HG02981 (cell line): ENCODE measurements around the gene ZGPAT.

Experiments used
- ATAC-seq: cut with Tn5 transposase; IDR thresholded peaks from one replicate; pipeline ENCODE4 v1.9.1; 2021; ENCODE audit warnings: mild to moderate bottlenecking, moderate library complexity; ENCODE audit not compliant: unreplicated experiment

ZGPAT gene

DNA sequence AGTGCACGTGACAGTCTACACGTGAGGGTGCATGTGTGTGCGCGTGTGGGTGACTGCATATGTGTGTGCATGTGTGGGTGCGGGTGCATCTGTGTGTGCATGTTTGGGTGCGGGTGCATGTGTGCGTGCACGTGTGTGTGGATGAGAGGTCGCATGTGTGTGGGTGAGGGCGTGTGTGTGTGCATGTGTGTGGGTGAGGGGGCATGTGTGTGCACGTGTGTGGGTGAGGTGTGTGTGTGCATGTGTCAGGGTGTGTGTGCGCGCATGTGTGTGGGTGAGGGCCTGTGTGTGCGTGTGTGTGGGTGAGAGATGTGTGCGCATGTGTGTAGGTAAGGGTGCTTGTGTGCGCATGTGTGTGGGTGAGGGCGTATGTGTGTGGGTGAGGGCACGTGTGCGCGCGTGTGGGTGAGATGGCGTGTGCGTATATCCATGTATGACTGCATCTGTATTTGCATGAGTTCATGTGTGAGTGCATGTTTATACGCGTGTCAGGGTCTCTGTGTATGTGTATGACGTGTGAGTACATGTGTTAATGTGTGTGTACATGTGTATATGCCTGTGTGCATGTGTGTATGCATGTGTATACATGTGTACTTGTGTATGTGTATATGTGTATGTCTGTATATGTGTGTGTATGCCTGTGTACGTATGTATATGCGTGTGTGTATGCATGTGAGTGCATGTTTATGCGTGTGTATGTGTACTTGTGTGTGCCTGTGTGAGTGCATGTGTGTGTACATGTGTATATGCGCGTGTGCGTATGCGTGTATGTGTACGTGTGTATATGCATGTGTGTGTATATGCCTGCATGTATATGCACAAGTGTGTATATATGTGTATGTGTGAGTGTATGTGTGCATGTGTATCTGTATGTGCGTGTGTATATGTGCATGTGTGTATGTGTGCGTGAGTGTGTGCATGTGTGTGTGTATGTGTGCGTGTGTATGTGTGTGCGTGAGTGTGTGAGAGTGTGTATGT, 24.6 kb downstream of the ZGPAT start:
- ATAC-seq = no peak

DNA sequence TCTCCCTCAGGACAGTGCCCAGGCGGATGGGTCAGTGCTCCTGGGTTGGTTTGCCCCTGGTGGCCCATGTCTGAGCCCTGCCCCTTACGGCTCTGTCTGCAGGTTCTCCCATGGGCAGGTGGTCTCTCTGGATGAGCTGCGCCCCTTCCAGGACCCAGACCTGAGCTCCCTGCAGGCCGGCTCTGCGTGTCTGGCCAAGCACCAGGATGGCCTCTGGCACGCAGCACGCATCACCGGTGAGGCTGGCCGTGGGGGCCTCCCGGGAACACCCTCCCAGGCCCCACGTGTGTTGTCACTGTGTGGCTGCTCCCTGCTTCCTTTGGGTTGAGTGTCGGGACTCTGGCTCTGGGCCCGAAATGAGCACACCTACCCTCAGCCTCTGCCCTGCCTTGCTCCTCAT, 25.3 kb downstream of the ZGPAT start:
- no peak for ATAC-seq

DNA sequence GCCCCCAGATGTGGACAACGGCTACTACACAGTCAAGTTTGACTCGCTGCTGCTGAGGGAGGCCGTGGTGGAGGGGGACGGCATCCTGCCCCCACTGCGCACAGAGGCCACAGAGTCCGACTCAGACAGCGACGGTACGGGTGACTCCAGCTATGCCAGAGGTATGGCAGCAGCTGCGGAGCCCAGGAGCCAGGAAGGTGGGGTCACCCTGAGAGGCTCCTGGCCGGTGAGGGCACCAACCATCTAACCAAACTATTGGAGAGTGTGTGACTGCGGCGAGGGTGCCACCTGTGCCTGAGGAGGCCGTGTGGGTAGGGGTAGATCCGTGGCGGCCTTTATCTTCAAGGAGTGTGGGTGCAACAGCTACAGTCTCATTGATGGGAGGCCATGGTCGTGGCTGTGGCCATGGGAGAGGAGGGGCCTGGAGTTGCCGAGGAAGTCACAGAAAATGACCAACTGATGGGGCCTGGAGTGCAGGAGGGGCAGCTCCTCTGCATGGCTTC, 25.8 kb downstream of the ZGPAT start:
- no peak for ATAC-seq

DNA sequence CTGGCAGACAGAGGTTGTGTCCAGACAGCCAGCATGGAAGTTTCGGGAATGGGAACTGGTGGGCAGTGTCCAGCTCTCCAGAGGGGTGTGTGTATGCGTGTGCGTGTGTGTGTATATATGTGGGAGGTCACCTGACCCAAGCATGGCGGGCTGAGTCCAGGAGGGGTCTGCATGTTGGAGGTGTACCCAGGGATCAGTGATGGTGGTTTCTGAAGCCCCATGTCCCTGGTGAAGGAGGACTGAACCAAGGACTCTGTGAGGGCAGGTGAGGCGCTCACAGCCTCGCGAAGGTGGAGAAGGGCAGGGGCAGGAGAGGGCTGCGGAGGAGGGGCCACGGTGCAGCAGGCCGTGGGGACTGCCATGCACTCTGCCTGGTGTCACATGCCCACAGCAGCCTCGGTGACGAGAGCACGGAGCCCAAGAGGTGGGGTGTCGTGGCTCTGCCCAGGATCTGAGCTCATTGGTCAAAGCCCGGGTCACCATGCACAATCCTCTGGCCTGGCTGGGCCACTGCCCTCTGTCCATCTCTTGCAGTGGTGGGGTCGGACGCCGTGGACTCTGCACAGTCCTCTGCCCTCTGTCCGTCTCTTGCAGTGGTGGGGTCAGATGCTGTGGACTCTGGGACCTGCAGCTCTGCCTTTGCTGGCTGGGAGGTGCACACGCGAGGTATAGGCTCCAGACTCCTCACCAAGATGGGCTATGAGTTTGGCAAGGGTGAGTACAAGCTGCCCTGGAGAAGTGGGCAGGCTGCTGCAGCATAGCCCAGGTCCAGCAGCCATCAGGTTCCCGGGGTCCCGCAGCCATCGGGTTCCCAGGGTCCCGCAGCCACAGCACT, 26.5 kb downstream of the ZGPAT start:
- ATAC-seq = no peak

DNA sequence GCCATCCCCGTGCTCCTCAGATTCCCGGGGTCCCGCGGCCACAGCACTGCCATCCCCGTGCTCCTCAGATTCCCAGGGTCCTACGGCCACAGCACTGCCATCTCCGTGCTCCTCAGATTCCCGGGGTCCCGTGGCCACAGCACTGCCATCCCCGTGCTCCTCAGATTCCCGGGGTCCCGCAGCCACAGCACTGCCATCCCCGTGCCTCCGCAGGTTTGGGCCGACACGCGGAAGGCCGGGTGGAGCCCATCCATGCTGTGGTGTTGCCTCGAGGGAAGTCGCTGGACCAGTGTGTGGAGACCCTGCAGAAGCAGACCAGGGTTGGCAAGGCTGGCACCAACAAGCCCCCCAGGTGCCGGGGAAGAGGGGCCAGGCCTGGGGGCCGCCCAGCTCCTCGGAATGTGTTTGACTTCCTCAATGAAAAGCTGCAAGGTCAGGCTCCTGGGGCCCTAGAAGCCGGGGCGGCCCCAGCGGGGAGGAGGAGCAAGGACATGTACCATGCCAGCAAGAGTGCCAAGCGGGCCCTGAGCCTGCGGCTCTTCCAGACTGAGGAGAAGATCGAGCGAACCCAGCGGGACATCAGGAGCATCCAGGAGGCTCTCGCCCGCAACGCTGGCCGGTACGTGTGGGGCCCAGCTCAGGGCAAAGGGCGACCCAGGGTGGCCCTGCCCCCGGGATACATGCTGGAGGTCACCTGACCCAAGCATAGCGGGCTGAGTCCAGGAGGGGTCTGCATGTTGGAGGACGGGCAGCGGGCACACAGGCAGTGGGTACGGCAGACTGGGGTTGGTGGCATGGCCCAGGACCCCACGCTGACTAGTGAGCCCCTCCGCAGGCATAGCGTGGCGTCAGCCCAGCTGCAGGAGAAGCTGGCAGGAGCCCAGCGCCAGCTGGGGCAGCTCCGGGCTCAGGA, 27.4 kb downstream of the ZGPAT start:
- ATAC-seq = no peak

DNA sequence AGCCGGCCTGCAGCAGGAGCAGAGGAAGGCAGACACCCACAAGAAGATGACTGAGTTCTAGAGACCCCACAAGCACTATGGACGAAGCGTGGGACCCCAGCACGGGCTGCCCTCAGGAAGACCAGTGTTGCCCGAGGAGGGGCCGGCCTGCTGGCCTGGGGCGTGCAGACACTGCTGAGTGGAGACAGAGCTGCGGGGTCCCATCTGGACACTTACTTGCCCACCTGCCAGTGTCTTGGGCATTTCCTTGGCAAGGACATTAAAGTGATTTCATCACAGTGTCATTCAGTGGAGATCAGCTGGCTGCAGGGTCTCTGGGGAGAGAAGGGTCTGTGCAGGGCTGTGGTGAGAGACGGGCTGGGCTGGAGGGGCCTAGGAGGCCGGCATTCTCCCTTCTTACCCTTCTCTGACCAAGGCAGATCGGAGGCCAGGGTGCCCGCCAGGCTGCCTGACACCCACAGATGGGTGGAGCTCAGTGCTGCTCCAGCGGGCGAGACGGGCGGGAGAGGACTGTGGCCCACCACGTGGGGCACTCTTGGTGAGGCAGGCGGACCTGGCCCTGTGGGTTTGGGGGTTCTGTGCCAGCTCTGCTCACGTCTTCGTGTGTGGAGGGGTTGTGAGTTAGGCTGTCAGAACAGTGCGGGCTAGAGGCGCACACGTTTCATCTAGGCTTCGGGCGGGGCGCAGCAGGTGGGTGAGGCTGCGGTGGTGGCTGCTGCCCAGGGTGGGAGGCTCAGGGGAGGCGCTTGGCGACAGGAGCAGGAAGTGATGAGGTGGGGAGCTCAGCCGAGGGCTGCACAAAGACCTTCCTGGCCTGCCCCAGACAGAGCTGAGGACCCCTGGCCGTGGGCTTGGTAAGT, 28.2 kb downstream of the ZGPAT start, which contains the start of gene LIME1:
Gene LIME1 (plus strand): TSS at position 806 of the 860 bp plus-strand sequence. CDS start 886 bp downstream, outside the sequence.
- no peak for ATAC-seq

DNA sequence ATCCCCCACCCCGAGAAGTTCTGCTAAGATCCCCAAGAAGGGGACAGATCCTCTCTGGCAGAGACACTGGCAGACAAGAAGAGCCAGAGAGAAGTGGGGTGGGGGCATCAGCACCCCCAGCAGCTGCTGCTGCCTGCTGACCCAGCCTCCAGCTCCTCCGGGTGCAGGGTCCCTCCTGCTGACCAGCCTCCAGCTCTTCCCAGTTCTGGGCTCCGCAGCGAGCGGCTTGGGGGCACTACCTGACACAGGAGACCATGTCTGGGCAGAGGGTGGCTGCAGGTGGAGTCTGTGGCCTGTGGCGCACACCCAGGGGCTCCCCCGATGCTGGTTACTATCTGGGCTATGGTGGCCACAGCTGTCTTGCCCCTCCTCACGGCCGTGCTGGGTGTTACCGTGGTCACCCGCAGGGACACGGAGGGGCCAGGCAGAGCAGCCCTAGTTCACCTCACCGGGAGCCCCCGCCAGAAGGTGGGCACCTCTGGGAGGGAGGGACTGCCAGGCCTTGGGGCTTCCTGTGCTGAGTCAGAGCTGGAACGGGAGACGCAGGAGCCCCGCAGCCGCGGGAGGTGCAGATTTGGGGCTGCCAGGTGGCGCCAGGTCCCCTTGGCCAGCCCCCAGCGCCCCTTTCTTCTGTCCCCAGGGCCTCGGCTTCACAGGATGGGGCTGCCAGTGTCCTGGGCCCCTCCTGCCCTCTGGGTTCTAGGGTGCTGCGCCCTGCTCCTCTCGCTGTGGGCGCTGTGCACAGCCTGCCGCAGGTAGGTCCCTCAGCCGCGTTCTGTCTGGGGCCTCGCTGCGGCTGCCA, 29.3 kb downstream of the ZGPAT start:
- ATAC-seq = no peak

DNA sequence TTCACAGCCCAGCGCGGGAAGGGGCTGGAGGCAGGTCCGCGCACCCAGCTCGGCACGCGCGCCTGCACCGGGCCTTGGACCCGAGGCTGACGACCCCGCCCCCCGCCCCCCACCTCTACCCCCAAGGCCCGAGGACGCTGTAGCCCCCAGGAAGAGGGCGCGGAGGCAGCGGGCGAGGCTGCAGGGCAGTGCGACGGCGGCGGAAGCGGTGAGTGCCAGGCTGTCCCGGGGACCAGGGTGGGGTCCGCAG, 29.8 kb downstream of the ZGPAT start:
- no peak for ATAC-seq

DNA sequence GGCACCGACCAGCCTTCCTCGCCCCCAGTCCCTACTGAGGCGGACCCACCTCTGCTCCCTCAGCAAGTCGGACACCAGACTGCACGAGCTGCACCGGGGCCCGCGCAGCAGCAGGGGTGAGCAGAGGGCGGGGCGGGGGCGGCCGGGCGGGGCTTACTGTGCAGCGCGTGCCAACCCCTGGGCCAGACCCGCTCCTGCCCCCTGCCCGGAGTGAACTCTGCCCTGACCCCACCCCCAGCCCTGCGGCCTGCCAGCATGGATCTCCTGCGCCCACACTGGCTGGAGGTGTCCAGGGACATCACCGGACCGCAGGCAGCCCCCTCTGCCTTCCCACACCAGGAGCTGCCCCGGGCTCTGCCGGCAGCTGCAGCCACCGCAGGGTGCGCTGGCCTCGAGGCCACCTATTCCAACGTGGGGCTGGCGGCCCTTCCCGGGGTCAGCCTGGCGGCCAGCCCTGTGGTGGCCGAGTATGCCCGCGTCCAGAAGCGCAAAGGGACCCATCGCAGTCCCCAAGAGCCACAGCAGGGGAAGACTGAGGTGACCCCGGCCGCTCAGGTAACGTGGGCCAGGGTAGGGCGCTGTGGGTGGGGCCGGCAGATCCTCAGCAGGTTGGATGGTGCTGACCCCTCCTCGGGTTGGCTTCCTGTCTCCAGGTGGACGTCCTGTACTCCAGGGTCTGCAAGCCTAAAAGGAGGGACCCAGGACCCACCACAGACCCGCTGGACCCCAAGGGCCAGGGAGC, 30.3 kb downstream of the ZGPAT start:
- ATAC-seq = no peak

DNA sequence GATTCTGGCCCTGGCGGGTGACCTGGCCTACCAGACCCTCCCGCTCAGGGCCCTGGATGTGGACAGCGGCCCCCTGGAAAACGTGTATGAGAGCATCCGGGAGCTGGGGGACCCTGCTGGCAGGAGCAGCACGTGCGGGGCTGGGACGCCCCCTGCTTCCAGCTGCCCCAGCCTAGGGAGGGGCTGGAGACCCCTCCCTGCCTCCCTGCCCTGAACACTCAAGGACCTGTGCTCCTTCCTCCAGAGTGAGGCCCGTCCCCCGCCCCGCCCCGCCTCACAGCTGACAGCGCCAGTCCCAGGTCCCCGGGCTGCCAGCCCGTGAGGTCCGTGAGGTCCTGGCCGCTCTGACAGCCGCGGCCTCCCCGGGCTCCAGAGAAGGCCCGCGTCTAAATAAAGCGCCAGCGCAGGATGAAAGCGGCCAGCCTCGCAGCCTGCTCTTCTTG, 30.9 kb downstream of the ZGPAT start:
- no peak for ATAC-seq

DNA sequence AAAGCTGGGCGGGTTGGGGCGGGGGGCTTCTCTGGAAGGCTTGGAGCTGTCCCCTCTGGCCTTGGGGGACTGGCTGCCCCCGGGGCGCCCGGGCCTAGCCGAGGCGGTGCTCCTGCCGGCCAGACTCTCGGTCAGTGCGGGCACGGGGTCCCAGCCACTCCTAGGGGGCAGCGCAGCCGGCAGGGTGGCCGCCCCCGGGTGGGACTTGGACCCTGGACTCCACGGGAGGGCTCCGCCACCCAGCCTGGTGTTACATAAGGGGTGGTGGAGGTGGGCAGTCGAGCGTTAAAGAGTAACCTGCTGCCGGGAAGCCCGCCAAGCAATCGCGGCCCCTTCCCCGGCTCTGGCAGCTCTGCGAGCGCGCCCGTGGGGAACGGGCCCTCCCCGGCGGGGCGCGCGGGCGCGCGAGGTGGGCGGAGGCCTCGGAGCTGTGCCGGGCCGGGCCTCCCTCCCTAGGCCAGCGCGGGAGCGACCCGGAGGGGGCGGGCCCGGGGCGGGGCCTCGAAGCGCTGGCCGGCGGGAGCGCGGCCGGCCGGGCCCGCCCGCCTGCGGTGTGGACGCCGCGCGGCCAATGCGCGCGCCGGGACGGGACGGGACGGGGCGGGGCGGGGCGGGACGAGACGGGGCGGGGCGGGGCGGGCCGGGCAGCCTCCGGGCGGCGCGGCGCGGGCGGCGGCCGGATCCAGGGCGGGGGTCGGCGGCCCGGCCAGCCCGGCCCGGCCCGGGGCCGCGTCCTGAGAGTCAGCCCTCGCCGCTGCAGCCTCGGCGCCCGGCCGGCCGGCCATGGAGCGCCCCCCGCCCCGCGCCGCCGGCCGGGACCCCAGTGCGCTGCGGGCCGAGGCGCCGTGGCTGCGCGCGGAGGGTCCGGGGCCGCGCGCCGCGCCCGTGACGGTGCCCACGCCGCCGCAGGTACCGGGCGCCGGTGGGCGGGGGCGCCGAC, 31.6 kb downstream of the ZGPAT start, which contains the start of gene SLC2A4RG:
Gene SLC2A4RG (plus strand): TSS at position 647 of the 940 bp plus-strand sequence. CDS start 137 bp downstream, at position 784.
- peak; percentile 41 for ATAC-seq

DNA sequence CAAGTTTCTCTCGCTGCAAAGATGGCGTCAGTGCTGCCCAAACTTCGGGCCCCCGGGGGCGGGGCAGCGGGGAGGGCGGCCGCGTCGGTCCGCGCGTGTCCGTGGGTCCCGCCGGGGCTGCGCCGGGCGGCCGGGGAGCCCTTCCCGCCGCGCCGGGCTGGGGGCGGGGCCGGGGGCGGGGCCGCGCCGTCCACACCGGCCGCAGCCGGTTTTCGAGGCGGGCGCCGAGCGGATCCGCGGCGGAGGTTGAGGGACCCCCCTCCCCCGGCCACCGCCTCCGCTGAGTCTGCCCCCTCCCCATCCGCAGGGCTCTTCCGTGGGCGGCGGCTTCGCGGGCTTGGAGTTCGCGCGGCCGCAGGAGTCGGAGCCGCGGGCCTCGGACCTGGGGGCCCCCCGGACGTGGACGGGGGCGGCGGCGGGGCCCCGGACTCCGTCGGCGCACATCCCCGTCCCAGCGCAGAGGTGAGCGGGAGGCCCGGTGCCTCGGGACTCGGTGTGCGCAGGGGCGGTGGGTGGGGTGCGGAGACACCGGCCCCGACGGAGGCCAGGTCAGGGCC, 32.3 kb downstream of the ZGPAT start:
- ATAC-seq = no peak

DNA sequence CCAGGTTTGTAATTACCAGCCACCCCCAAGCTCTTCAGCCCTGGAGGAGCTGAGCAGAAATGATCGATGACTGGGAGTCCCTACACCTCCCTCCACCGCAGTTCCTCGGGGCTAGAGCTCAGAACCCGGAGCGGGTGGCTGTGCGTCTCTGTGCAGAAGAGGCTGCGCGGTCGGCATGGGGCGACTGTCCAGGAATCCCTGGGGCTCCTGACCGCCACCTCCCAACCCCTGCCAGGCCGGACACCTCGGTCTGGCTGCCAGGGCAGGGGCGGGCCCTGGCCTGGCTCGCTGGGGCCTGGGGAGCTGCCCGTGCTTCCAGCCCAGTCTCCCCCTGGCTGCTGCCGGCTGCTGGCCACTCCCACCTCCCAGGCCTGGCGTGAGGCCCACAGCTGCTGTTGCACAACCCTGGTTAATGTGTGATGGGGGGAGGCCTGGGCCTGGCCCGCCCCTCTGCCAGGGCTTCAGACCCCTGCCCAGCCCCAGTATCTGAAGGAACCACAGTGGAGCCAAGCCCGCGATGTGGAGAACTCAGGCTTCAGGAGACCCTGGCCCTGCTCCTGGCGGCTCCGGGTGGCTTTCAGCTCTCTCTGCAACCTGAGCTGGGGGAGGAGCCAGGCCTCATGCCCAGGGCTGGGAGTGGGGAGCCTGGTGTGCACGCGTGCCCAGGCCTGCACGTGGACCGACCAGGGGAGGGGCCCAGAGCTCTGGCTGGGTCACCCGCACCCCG, 33.0 kb downstream of the ZGPAT start:
- ATAC-seq = no peak

DNA sequence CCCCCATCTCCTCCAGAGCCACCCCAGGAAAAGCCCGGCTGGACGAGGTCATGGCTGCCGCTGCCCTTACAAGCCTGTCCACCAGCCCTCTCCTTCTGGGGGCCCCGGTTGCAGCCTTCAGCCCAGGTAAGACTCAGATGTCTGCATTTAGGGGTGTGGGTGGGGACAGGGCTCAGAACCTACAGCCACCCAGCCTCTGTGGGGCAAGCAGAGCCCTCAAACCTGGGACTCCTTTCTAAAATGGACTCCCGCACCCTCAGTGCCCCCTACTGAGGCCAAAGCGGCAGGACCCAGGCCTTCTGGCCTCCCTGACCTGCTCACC, 33.5 kb downstream of the ZGPAT start:
- no peak for ATAC-seq

DNA sequence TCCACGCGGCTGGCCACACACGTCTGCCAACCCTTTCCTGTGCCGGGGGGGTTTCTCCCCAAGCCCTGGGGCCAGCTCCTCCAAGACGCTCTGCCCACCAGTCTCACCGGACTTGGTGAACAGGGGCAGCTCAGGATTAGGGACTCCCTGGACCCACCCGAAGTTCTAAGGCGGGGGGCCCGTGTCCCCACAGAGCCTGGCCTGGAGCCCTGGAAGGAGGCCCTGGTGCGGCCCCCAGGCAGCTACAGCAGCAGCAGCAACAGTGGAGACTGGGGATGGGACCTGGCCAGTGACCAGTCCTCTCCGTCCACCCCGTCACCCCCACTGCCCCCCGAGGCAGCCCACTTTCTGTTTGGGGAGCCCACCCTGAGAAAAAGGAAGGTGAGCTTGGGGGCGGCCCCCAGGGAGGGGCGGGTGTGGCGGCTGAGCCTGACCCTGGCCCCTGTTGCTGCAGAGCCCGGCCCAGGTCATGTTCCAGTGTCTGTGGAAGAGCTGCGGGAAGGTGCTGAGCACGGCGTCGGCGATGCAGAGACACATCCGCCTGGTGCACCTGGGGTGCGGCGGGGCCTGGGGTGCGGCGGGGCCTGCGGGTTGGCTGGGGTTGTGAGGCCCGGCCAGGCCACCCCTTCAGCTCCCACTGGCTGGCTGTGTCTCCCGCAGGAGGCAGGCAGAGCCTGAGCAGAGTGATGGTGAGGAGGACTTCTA, 34.0 kb downstream of the ZGPAT start:
- no peak for ATAC-seq
